GM21381 (cell line): ENCODE results near the gene ZMYND10.

Source experiments
- ATAC-seq: cut with Tn5 transposase; IDR thresholded peaks from one replicate; pipeline ENCODE4 v1.9.1; 2021; ENCODE audit warnings: mild to moderate bottlenecking, moderate library complexity; ENCODE audit not compliant: unreplicated experiment

The ZMYND10 gene

GRCh38 chr3:50371133-50371685 is 25.7 kb upstream of the ZMYND10 start:
- ATAC-seq = no peak

DNA sequence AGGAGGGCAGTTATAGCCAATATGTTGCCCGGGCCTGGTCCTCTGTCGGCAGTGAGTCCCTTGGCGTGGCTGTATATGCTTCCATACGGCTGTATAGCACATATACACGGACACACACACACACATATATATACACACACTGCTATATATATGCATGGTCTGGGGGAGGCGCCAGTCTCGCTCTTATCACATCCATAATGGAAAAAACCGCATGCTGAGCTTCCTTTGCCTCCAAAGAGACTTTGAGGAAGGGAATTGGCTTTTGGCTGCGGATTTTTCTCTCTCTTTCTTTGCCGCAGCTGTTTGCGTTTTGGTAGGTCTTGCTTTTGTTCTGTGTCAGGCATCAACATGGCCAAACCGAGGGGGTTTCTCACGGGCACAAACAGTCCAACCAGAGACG is 25.1 kb upstream of the ZMYND10 start:
- ATAC-seq = no peak

- no peak for ATAC-seq
Observed at GRCh38 chr3:50369012-50369670, 23.6 kb upstream of the ZMYND10 start.

- no peak for ATAC-seq
Observed at GRCh38 chr3:50365842-50366220, 20.3 kb upstream of the ZMYND10 start.

- ATAC-seq = peak; percentile 87
Observed at GRCh38 chr3:50365080-50365841, 19.7 kb upstream of the ZMYND10 start.

DNA sequence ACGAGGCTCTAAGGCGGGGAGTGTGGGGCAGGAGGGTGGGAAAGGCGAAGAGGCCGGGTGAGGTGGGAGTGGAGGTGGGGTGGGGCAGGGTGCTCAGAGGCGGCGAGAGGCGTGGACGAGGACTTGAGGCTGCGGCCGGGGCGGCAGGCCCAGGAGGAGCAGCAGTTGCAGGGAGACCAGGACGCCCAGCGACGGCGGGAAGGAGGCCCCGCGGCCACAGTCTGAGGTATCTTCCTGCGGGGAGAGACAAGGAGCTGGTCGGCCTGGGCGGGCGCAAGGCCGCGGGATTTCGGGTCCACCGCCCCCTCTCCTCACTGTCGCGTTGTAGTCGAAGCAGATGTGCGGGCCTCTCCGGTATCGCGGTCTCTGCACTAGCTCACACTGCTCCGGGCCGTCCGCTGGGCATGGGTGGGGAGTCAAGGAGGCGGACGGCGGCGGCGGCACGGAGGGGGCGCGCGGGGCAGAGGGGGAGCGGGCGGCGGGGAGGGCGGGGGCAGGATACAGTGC is 19.1 kb upstream of the ZMYND10 start:
- no peak for ATAC-seq

DNA sequence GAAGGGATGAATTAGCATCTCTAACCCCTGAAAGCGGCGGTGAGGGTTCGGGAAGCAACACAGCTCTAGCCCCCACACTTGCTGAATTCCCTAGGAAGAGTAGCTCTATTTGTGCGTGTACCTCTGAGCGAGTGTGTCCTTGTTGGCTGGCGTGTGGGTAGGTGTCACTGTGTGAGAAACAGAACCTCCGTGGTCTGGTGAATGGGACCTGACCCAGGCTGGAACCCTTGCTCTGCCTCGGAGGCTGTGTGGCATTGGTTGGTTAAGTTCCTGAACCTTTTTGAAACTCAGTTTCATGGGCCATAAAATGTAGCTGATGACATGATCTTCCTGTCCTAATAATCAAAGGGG is 14.2 kb upstream of the ZMYND10 start:
- ATAC-seq = no peak

- peak; percentile 99 for ATAC-seq
Observed at GRCh38 chr3:50358911-50359759, 13.6 kb upstream of the ZMYND10 start, which contains the start of gene TMEM115. TSS of gene TMEM115 (minus strand) at chr3:50359521. CDS start at chr3:50359063, 458 bp downstream.

- no peak for ATAC-seq
Observed at GRCh38 chr3:50358355-50358910, 12.9 kb upstream of the ZMYND10 start.

DNA sequence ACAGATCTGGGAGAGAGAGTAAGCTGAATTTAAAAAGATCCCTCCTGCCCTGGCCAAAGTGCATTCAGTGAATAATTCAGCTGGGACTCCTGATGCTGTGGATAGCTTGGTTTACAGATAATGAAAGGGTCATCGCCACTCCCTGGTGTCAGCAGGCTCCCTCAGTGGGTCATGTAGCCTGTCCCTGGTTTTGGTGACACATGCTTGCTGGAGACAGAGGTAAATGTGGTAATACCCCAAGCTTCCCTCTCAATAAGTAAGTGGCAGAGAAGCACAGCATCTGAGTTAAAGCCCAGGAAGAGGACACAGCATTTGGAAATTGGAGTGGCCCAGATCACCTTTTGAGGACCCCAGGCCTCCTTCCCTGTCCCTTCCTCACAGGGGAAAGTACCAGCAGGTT is 11.9 kb upstream of the ZMYND10 start:
- ATAC-seq = no peak

DNA sequence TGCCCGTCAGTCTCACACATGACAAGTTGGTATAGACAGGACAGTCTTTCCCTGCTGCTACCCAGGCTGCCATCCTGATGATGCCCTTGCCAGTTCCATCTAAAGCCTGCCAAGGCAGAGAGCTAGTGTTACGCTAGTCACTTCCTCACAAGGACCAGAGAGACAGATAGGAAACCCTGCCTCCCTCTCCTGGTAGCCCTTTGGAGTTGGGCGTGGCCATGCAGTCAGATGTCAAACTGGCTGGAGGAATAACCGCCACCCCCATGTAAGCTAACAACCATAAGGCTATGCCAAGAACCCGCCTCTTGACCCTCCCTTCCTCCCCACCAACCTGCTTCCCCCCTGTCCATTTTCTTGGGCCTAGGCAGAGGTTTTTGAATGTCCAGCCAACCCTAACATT is 11.0 kb upstream of the ZMYND10 start:
- no peak for ATAC-seq

DNA sequence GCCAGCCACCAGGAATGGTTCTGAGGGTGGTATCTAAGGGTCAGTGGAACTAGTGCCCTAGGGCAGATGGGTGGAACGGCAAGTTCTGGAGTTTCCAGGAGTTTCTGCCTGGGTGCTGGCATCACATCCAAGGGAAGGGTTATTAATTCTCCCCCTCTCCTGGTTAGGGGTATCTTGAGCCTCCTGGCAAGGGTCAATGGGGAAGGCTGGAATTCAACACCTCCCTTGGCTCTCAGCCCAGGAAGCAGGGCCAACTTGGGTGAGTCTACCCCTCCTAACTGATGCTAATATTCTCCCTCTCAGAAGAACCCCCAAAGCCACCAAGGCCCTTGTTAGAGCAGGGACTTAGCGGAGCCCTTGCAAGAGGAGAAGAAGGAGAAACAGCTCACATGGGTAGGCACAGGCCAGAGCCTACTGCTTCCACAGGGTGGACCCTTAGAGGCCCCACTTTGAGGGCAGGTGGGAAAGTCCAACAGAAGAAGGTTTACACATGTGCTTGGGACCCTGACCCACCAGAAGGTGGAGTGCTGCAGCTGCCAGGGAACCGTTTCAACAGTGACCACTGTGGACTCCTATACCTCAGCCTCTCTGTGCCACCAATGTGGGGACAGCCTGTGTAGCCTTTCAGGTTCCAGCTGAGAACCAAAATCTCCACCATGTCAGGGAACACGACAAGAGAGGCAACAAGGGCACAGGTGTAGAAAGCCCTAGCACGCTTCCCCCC is 10.5 kb upstream of the ZMYND10 start:
- no peak for ATAC-seq

DNA sequence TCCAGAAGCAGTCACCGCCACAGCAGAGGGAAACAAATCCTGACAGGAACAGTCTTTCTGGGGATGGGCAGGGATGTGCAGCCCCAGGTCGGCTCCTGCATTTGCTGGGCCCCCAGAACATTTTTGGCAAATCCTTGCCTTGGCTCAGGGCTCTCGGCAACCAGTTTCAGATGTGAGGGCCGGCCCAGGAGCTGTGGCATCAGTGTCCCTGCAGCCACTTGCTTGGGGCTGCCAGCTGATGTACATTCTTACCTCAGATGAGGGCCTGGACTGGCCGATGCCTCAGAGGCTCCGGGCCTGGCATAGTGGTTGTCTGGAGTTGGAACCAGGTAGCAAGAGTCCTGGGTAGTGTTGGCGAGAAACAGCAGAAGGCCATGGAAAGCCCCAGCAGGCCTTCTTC is 9.3 kb upstream of the ZMYND10 start:
- no peak for ATAC-seq

DNA sequence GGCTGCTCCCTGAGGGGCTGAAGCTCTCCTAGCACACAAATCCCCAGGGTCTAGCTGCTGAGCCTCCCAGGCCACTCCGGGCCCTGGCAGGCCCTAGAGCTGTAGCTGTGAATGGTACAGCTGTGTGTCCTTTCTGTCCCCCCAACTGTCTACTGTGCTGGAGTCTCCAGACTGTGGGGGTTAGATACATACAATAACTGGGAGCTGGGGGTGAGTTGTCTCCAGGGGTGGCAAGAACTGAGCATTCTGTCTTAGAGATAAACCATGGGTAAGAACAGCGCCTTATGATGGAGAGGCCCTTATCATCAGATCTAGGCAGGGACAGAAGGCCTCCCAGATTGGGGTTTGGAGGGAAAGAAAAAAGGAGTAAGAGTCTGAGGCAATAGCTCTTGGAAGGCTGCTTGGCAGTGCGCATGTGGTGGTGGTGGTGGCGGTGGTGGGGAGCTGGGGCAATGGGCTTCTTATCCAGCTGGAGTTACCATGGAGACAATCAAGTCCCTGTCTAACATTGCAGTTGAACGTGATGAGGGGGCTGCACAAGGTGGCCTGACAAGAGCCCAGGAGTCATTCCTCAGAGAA is 8.7 kb upstream of the ZMYND10 start:
- no peak for ATAC-seq

DNA sequence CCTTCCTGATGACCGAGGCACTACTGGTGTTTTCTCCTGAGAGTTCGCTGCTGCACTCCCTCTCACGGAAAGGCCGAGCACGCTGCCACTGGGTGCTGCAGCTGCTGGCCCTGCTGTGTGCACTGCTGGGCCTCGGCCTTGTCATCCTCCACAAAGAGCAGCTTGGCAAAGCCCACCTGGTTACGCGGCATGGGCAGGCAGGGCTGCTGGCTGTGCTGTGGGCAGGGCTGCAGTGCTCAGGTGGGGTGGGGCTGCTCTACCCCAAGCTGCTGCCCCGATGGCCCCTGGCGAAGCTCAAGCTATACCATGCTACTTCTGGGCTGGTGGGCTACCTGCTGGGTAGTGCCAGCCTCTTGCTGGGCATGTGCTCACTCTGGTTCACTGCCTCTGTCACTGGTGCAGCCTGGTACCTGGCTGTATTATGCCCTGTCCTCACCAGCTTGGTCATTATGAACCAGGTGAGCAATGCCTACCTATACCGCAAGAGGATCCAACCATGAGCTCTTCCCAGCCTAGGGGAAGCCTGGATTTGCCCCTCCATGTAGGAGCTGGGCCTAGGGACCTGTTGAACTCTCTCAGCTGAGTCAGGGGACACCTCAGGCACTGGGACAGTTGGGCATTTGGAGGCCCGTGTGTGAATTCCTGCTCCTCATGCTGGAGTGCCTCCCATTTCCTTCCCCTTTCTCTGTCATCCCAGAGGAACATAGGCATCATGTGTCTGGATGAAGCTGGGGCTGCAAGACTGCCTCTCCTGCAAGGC is 7.9 kb upstream of the ZMYND10 start:
- ATAC-seq = no peak

- no peak for ATAC-seq
Observed at GRCh38 chr3:50352781-50353180, 7.2 kb upstream of the ZMYND10 start.

DNA sequence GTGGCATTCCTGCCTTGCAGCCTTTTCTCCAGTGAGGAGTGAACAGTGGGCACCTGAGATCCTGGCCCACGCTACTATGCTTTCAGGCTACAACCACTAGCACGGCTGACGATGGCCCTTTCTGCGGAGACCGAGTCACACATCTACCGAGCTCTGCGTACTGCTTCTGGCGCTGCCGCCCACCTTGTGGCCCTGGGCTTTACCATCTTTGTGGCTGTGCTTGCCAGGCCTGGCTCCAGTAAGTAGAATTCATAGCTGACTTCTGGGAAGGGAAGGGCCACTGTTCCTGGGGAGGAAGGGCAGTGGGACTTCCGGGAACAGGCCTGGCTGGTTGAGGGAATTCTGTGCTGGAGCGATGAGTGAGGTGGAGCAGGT is 5.8 kb upstream of the ZMYND10 start:
- no peak for ATAC-seq

DNA sequence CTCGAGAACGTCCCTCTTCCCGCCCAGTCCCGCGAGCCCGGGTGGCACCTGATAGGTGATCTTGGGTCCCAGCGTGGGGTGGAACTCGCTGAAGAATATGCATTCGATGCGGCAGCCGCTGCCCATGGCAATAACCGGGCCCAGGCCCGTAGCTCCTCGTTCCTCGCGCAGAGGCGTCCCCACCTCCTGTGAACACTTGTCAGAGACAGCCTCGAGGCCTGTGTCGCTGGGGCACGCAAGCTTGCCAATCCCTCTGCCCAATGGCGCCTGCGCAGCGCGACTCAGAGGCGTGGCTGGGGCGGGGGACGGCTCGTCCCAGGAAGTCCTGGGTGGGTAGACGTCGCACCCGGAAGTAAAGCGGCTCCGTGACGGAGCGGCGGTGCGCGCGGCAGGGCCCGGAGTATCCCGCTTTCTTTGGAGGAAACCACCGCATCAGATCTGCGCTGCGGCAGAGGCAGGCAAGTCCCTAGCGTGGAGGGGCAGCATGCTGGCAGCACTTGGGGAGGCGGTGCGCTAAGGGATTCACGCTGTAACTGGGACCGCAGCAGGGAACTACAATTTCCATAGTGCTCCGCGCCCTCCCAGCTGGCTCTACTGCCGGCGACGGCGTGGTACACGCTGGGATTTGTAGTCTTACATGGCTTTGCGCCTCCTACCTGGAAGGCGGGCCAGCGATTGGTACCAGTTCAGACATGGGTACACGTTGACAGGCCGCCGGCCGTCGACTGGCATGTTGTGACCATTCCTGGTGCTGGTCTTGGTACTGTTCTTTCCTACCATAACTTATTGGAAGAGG is 5.2 kb upstream of the ZMYND10 start, which contains the start of the genes CYB561D2 and NPRL2:
TSS of gene CYB561D2 (plus strand) at position 336 of the 796 bp plus-strand sequence. CDS start 572 bp downstream, outside the sequence.
TSS of gene NPRL2 (minus strand) at position 249 of the 796 bp plus-strand sequence. CDS start at position 126, 123 bp downstream.
- peak; percentile 81 for ATAC-seq
